ENCODE results near the gene DSCAM.
"Not testable (repeated sequence)": the region's sequence is repeated elsewhere in the genome, so short reads cannot be mapped to it uniquely, and the experiment has no call there.

Gene DSCAM

GRCh38 chr21:40331172-40331571, 515.8 kb downstream of the DSCAM start:
- DNase-seq (ENCODE audit: low read depth in 2 of 2): no peak

GRCh38 chr21:40324389-40324788, 522.6 kb downstream of the DSCAM start:
- no peak for DNase-seq (ENCODE audit: low read depth in 2 of 2)

GRCh38 chr21:40320718-40321117, 526.2 kb downstream of the DSCAM start:
- DNase-seq (ENCODE audit: low read depth in 2 of 2): not testable (repeated sequence)

GRCh38 chr21:40318371-40318770, 528.6 kb downstream of the DSCAM start:
- DNase-seq (ENCODE audit: low read depth in 2 of 2): no peak

GRCh38 chr21:40316104-40316503, 530.9 kb downstream of the DSCAM start:
- DNase-seq (ENCODE audit: low read depth in 2 of 2): no peak

GRCh38 chr21:40315626-40316025, 531.3 kb downstream of the DSCAM start:
- DNase-seq (ENCODE audit: low read depth in 2 of 2): no peak

GRCh38 chr21:40313260-40313659, 533.7 kb downstream of the DSCAM start:
- no peak for DNase-seq (ENCODE audit: low read depth in 2 of 2)

GRCh38 chr21:40300300-40300699, 546.7 kb downstream of the DSCAM start:
- DNase-seq (ENCODE audit: low read depth in 2 of 2): no peak

GRCh38 chr21:40299451-40299850, 547.5 kb downstream of the DSCAM start:
- DNase-seq (ENCODE audit: low read depth in 2 of 2): no peak

GRCh38 chr21:40294345-40294744, 552.6 kb downstream of the DSCAM start:
- no peak for DNase-seq (ENCODE audit: low read depth in 2 of 2)

- DNase-seq (ENCODE audit: low read depth in 2 of 2): no peak
Measured at GRCh38 chr21:40291560-40291959, 555.4 kb downstream of the DSCAM start.

- no peak for DNase-seq (ENCODE audit: low read depth in 2 of 2)
Measured at GRCh38 chr21:40284409-40284808, 562.5 kb downstream of the DSCAM start.

GRCh38 chr21:40282912-40283886, 563.8 kb downstream of the DSCAM start:
- no peak for DNase-seq (ENCODE audit: low read depth in 2 of 2)

- no peak for DNase-seq (ENCODE audit: low read depth in 2 of 2)
Measured at GRCh38 chr21:40278345-40278744, 568.6 kb downstream of the DSCAM start.

- no peak for DNase-seq (ENCODE audit: low read depth in 2 of 2)
Measured at GRCh38 chr21:40276001-40276400, 571.0 kb downstream of the DSCAM start.

GRCh38 chr21:40272037-40272436, 574.9 kb downstream of the DSCAM start:
- DNase-seq (ENCODE audit: low read depth in 2 of 2): no peak

GRCh38 chr21:40271164-40271563, 575.8 kb downstream of the DSCAM start:
- no peak for DNase-seq (ENCODE audit: low read depth in 2 of 2)

GRCh38 chr21:40270047-40270446, 576.9 kb downstream of the DSCAM start:
- no peak for DNase-seq (ENCODE audit: low read depth in 2 of 2)

- no peak for DNase-seq (ENCODE audit: low read depth in 2 of 2)
Measured at GRCh38 chr21:40269239-40269638, 577.7 kb downstream of the DSCAM start.

- not testable (repeated sequence) for DNase-seq (ENCODE audit: low read depth in 2 of 2)
Measured at GRCh38 chr21:40258456-40258855, 588.5 kb downstream of the DSCAM start.

GRCh38 chr21:40257342-40257741, 589.6 kb downstream of the DSCAM start:
- no peak for DNase-seq (ENCODE audit: low read depth in 2 of 2)

GRCh38 chr21:40255518-40256444, 591.2 kb downstream of the DSCAM start:
- no peak for DNase-seq (ENCODE audit: low read depth in 2 of 2)
